SK-N-MC (cell line): Measurements from ENCODE around the gene ASTN2.

ENCODE experiments used
- DNase-seq: peaks from one replicate; pipeline ENCODE4 v3.0.0-alpha.2; 2011; ENCODE audit warnings: low read depth, low spot score
- H3K27ac ChIP-seq: fragments of 200-600 bp; sonication (generic); 2 replicates; pipeline ENCODE4 v1.5.1; 2016; ENCODE audit warnings: mixed run types
- H3K36me3 ChIP-seq: fragments of 200-600 bp; sonication (generic); 2 replicates; pipeline ENCODE4 v1.6.1; 2017; ENCODE audit warnings: antibody characterized with exemption, low read length, mixed read lengths; ENCODE audit not compliant: insufficient read depth
- H3K4me3 ChIP-seq: fragments of 200-600 bp; sonication (generic); 2 replicates; pipeline ENCODE4 v1.5.1; 2016
- H3K9ac ChIP-seq: fragments of 200-600 bp; sonication (generic); 2 replicates; pipeline ENCODE4 v1.8.0; 2017; ENCODE audit warnings: mixed run types, mixed read lengths; ENCODE audit not compliant: insufficient read length
- H3K9me3 ChIP-seq: fragments of 200-600 bp; sonication (generic); 2 replicates; pipeline ENCODE4 v1.6.1; 2017; ENCODE audit warnings: low read depth, mild to moderate bottlenecking, antibody characterized with exemption, low read length, moderate library complexity, mixed read lengths
- EZH2 ChIP-seq: fragments of 200-600 bp; sonication (generic); IDR thresholded peaks from one replicate; pipeline ENCODE4 v1.6.1; 2017; ENCODE audit warnings: antibody characterized with exemption
- FOXP2 ChIP-seq: optimal IDR thresholded peaks from 2 replicates; pipeline ENCODE3; 2011; ENCODE audit warnings: mild to moderate bottlenecking, moderate library complexity; ENCODE audit not compliant: insufficient read depth; ENCODE audit errors: extremely low read length, control extremely low read depth
- POLR2AphosphoS5 ChIP-seq: IDR thresholded peaks from 2 replicates; pipeline ENCODE4 v1.6.1; 2012; ENCODE audit warnings: mild to moderate bottlenecking, low read depth, low read length, borderline replicate concordance

Gene ASTN2

DNA sequence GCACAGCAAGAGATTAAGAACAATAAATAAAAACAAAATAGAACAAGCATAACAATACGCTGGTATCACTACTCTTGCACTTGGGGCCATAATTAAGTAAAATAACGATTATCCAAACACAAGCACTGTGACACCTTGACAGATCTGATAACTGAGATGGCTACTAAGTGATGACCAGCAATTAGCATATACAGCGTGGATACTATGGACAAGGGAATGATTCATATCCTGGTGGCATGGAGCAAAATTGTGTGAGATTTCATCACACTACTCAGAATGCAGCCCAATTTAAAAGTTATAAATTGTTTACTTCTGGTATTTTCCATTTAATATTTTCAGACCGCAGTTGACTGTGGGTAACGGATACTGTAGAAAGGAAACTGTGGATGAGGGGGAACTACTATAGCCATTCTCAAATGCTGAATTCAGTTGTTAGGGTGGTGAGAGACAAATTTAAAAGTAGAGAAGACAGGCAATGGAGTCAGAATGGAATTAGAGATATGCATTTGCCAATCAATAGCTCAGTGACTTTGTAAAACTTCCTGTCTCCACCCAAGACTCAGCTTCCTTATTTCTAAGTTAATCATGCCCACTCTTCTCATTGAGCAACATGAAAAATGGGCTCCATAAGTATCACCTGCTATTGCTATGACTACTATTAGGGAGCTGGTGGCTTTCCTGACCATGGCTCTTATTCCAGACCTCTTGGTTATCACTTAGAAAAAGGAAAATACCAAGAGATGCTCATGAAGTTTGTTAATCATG lies 427.0 kb downstream of the ASTN2 start:
- Histone ChIP-seq H3K9me3 (no peaks in the 10 kb centered on the region), H3K27ac (no peak overlapping the region), H3K4me3 (no peak overlapping the region), H3K36me3 (no peaks in the 10 kb centered on the region), H3K9ac (no peak overlapping the region)
- DNase-seq, result no peak
- no peak for TF ChIP-seq POLR2AphosphoS5
- no peak for TF ChIP-seq FOXP2
- TF ChIP-seq EZH2, result no peak

DNA sequence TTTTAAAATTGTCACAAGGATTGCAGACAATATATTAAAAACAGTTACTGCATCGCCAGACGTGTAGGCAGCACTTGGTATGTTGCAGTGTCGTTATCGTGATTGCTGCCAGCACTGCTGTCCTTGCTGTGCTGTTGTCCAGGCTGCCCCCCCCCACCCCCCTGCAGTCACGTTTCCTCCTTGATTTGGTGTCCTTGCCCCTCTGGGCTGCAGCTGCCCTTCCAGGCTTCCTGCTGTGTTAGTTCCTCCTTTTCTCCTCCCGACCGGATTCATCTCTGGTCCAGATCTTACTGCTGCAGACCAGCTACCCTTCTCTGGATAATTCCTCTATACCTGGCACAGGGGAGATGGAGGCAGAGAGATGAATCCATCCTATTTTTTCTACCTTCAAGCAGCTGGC lies 428.8 kb downstream of the ASTN2 start:
- Histone ChIP-seq H3K4me3 (no peak overlapping the region), H3K27ac (no peak overlapping the region), H3K9ac (no peak overlapping the region), H3K9me3 (no peaks in the 10 kb centered on the region), H3K36me3 (no peaks in the 10 kb centered on the region)
- TF ChIP-seq FOXP2, result no peak
- no peak for TF ChIP-seq POLR2AphosphoS5
- no peak for TF ChIP-seq EZH2
- no peak for DNase-seq

DNA sequence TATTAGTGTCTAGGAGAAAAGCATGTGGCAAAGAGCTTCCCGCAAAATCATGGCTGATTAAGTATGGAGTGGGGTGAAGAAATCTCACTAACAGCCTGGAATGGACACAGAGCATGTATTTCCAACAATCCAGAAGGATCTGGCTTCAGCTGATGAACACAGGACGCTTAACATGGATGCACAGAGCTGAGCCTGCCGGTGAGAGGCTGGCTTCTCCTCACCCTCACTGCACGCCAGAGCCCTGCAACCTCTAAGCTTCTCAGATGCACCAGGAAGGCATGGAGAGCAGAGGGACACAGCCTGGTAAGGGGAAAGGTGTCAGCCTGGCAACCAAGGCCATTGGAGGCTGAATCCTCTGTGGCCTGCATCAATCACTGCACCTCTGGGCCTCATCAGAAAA lies 429.3 kb downstream of the ASTN2 start:
- TF ChIP-seq EZH2 (no peak), FOXP2 (no peak), POLR2AphosphoS5 (no peak)
- DNase-seq, result no peak
- H3K9ac ChIP-seq, result no peak overlapping the region
- H3K36me3 ChIP-seq, result no peaks in the 10 kb centered on the region
- no peak overlapping the region for H3K27ac ChIP-seq
- H3K4me3 ChIP-seq, result no peak overlapping the region
- no peaks in the 10 kb centered on the region for H3K9me3 ChIP-seq

DNA sequence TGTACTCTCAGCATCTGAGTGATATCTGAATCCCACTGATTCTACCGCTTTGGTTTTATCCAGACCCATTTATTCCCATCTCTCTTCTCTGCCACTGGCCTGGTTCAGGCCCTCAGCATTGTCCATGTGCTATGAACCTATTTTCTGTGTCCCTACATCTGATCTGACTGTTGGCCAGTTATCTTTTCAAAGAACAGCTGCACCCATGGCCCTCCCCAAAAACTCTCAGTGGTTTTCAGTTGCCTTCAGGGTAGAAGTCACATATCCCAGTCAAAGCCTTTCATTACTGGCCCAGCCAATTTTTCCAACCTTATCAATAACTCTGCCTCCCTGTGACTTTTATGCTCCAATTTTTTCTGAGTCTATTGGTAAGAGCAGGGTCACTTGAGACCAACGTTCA lies 430.7 kb downstream of the ASTN2 start:
- no peak for DNase-seq
- H3K4me3 ChIP-seq, result no peak overlapping the region
- H3K9ac ChIP-seq, result no peak overlapping the region
- no peak for TF ChIP-seq FOXP2
- no peak for TF ChIP-seq EZH2
- TF ChIP-seq POLR2AphosphoS5, result no peak
- H3K9me3 ChIP-seq, result no peaks in the 10 kb centered on the region
- H3K36me3 ChIP-seq, result no peaks in the 10 kb centered on the region
- H3K27ac ChIP-seq, result no peak overlapping the region

DNA sequence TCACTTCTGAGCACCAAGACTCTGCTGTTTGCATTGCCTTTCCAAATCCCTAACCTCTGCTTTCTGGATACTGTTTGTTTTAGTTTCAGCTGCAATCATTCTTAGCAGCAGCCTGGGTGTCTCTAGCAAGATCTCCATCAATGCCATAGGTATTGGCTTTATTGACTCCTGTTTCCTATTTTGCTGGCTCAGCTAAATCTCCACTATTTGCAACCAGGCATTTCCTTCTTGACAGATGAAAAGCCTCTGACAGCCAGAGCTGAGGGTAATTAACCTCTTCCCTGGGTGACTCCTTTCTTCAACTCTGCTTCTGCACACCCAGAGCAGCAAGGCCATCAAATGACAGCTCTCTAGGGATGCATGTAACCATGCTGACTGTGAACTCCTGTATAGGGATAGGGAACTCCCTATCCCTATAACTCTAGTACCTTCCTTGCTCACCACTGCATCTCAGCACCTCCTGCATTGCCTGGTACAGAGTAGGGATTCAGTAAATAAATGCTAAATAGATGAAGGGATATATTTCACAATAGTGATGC lies 434.2 kb downstream of the ASTN2 start:
- no peak overlapping the region for H3K9ac ChIP-seq
- no peaks in the 10 kb centered on the region for H3K9me3 ChIP-seq
- TF ChIP-seq FOXP2 (no peak), POLR2AphosphoS5 (no peak), EZH2 (no peak)
- H3K36me3 ChIP-seq, result no peaks in the 10 kb centered on the region
- H3K27ac ChIP-seq, result no peak overlapping the region
- H3K4me3 ChIP-seq, result no peak overlapping the region
- no peak for DNase-seq

DNA sequence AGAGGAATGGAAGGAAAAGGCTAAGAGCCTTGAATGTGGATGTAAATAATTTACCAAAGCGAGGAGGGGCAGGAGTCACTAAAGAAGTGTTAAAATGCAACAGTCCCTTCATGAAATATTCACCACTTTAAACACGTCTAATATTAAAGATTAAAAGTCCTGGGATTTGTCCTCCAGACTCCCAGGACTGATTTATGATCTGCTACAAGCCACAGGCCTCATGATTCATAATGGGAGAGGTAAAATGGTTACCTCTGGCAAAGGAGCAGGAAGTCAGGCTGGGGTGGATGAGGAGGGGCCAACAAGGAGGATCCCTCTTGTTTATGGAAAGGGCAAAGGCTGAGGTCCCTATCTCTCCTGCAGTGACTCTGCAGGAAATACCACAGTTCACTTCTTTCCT lies 435.4 kb downstream of the ASTN2 start:
- no peak overlapping the region for H3K4me3 ChIP-seq
- H3K36me3 ChIP-seq, result no peaks in the 10 kb centered on the region
- no peak overlapping the region for H3K9ac ChIP-seq
- DNase-seq, result no peak
- no peak overlapping the region for H3K27ac ChIP-seq
- TF ChIP-seq EZH2 (no peak), FOXP2 (no peak), POLR2AphosphoS5 (no peak)
- no peaks in the 10 kb centered on the region for H3K9me3 ChIP-seq

DNA sequence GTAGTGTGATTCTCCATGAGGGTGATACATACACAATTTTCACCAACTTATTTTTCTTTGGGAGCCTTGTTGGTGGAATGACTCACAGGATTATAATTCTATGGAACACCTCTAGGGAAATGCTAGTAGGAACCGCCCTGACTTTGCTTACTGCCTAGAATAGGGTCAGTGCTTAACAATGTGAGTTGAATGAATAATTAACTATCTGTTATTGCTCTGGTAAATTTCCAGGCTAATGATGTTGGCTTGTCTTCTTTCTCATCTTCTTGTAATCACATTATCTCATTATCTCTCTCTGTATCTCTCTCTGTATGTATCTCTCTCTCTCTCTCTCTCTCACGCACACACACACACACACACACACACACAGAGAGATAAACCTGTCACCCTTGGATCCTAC lies 436.7 kb downstream of the ASTN2 start:
- no peak for DNase-seq
- H3K9ac ChIP-seq, result no peak overlapping the region
- H3K4me3 ChIP-seq, result no peak overlapping the region
- TF ChIP-seq FOXP2 (no peak), POLR2AphosphoS5 (no peak), EZH2 (no peak)
- no peak overlapping the region for H3K27ac ChIP-seq
- H3K36me3 ChIP-seq, result no peaks in the 10 kb centered on the region
- no peaks in the 10 kb centered on the region for H3K9me3 ChIP-seq

DNA sequence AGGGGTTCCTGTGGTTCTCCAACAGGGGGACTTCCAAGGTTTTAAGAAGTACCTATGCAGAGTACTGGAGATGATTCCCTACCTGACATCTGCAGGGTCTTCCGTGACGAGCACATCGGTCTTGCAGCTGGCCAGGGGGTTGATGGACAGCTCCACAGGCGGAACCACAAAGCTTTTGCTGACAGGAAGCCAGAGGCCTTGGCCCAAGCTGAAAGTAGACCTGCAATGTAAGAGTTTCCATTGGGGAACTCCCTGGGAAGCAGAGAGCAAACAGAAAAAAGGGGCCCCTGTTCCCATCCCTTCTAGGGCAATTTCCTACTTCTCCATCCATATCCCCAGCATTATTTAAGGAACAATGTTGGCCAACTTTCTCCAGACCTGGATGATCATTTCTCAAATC lies 439.7 kb downstream of the ASTN2 start:
- no peak for DNase-seq
- Histone ChIP-seq H3K4me3 (no peak overlapping the region), H3K9ac (no peak overlapping the region), H3K9me3 (no peaks in the 10 kb centered on the region), H3K27ac (no peak overlapping the region), H3K36me3 (no peaks in the 10 kb centered on the region)
- no peak for TF ChIP-seq POLR2AphosphoS5
- TF ChIP-seq EZH2, result no peak
- TF ChIP-seq FOXP2, result no peak

DNA sequence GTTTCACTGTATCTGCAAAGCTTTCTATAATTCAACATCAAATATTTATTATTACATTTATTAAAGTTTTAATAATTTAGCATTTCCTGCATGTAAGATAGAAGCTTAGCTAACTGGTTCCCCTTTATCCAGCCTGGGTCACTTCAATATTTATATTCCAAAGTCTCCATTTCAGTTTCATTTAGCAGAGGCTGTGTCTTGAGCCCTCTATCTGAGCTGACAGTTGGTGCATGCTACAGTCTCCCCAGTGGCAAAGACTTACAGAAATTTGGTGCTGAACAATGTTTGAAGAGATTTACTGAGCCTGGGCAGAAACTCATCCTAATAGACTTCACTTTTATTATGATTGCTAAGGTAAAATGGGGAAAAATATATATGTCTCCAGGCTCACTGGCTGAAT lies 448.7 kb downstream of the ASTN2 start:
- Histone ChIP-seq H3K9me3 (no peaks in the 10 kb centered on the region), H3K9ac (no peak overlapping the region), H3K27ac (no peak overlapping the region), H3K4me3 (no peak overlapping the region), H3K36me3 (no peaks in the 10 kb centered on the region)
- no peak for DNase-seq
- no peak for TF ChIP-seq EZH2
- TF ChIP-seq POLR2AphosphoS5, result no peak
- TF ChIP-seq FOXP2, result no peak
